AG04450 (cell line): ENCODE measurements around the gene PRR23E. TPM values are rescaled to one million over a fixed set of nuclear protein-coding genes. Genes with fewer than 3 reads are reported as not detected.

ENCODE experiments used
- CTCF ChIA-PET: fragments of 300-600, 350-600 bp; formaldehyde crosslinking; extraction: SDS; loops from one replicate; lab custom pipeline; 2022; ENCODE audit warnings: antibody characterized with exemption, inconsistent platforms; lab: Charles Lee
- POLR2A ChIA-PET: fragments of 350-600 bp; formaldehyde crosslinking; extraction: SDS; loops from one replicate; lab custom pipeline; 2021; ENCODE audit warnings: antibody characterized with exemption, inconsistent platforms; lab: Yijun Ruan, JAX
- DNase-seq: peaks from one replicate; pipeline ENCODE4 v3.0.0-alpha.2; 2011; ENCODE audit warnings: low read depth, low spot score
- H3K27ac ChIP-seq: one replicate; pipeline ENCODE4 v1.5.1; 2012; ENCODE audit warnings: low read depth, low read length, control low read depth
- H3K27me3 ChIP-seq: one replicate; pipeline ENCODE4 v1.6.0; 2012; ENCODE audit warnings: low read length; ENCODE audit not compliant: control insufficient read depth, insufficient read depth
- H3K4me3 ChIP-seq: 2 replicates; pipeline ENCODE4 v1.5.1; 2011; ENCODE audit warnings: mild to moderate bottlenecking, low read depth, low read length, control low read depth
- H3K9me3 ChIP-seq: 2 replicates; pipeline ENCODE4 v1.5.1; 2012; ENCODE audit warnings: low read length; ENCODE audit not compliant: control insufficient read depth, insufficient read depth
- CTCF ChIP-seq: IDR thresholded peaks from 2 replicates; pipeline ENCODE4 v1.5.1; 2011; ENCODE audit warnings: low read depth, low read length, control low read depth, inconsistent platforms
- polyA plus RNA-seq: library from polyadenylated mRNA; depleted of rRNA; stranded (reverse); fragments of >200 nt; gene quantifications from 2 replicates; pipeline ENCODE4 v1.2.3, GENCODE V29; 2011; rRNA removed
- small RNA-seq: library from RNA; depleted of rRNA; stranded (forward); fragments of <200 nt; gene quantifications from one replicate; pipeline ENCODE3, GENCODE V24; 2012; ENCODE audit warnings: low read depth; ENCODE audit not compliant: insufficient read length

PRR23E gene
- polyA plus RNA-seq, 1 experiment, result not detected

- POLR2A ChIA-PET, result no interaction called here
- Histone ChIP-seq H3K9me3 (no peaks in the 10 kb centered on the region), H3K4me3 (no peak overlapping the region), H3K27me3 (no peaks in the 10 kb centered on the region), H3K27ac (no peak overlapping the region)
- no peak for TF ChIP-seq CTCF
- CTCF ChIA-PET, result no interaction called here
- no peak for DNase-seq
Observed at GRCh38 chr3:127234778-127235177, 41.8 kb downstream of the PRR23E start.

- no peak overlapping the region for H3K27ac ChIP-seq
- no peaks in the 10 kb centered on the region for H3K27me3 ChIP-seq
- ChIA-PET POLR2A (no interaction called here), CTCF (no interaction called here)
- H3K4me3 ChIP-seq, result no peak overlapping the region
- TF ChIP-seq CTCF, result no peak
- no peaks in the 10 kb centered on the region for H3K9me3 ChIP-seq
- DNase-seq, result no peak
Observed at GRCh38 chr3:127235706-127236105, 42.8 kb downstream of the PRR23E start.

- no peak for DNase-seq
- ChIA-PET CTCF (no interaction called here), POLR2A (no interaction called here)
- Histone ChIP-seq H3K27me3 (no peaks in the 10 kb centered on the region), H3K4me3 (no peak overlapping the region), H3K9me3 (no peaks in the 10 kb centered on the region), H3K27ac (no peak overlapping the region)
- TF ChIP-seq CTCF, result no peak
Observed at GRCh38 chr3:127237835-127238234, 44.9 kb downstream of the PRR23E start.

GRCh38 chr3:127238602-127239001 is 45.7 kb downstream of the PRR23E start:
- no peak for DNase-seq
- Histone ChIP-seq H3K9me3 (no peaks in the 10 kb centered on the region), H3K27ac (no peak overlapping the region), H3K27me3 (no peaks in the 10 kb centered on the region), H3K4me3 (no peak overlapping the region)
- CTCF ChIA-PET, result no interaction called here
- no peak for TF ChIP-seq CTCF
- POLR2A ChIA-PET, result no interaction called here

- ChIA-PET POLR2A (no interaction called here), CTCF (no interaction called here)
- no peak for DNase-seq
- Histone ChIP-seq H3K4me3 (no peak overlapping the region), H3K9me3 (no peaks in the 10 kb centered on the region), H3K27me3 (no peaks in the 10 kb centered on the region), H3K27ac (no peak overlapping the region)
- TF ChIP-seq CTCF, result no peak
Observed at GRCh38 chr3:127247292-127247691, 54.4 kb downstream of the PRR23E start.

Small RNA genes lying within 50 kb of the gene (small RNA-seq; reads per million reads assigned to genes)
- gene RF00019, result not detected
- gene RNU6-1047P, result not detected

Other genes starting within 250 kb of the PRR23E start
- gene PLXNA1, start 210.0 kb upstream of the PRR23E start, polyA plus RNA-seq, result 22.0 and 30.8 TPM in 2 replicates
- not detected in 2 replicates for gene PRR20G, start 94.9 kb downstream of the PRR23E start, polyA plus RNA-seq